Stimulated activated CD8-positive, alpha-beta memory T cell treated with anti-CD3 and anti-CD28 coated beads, Interleukin-7, amount 100 ng/mL, for 48 hours (primary cell): ENCODE results near the gene LRRC31.

Source experiments
- DNase-seq, 2 donors: peaks; one replicate each; pipeline ENCODE4 v3.0.0-alpha.2; 2020; ENCODE audit warnings: low read depth in 1 of 2; ENCODE audit errors: extremely low read depth in 1 of 2

The LRRC31 gene

GRCh38 chr3:169869484-169870220 is at the start of gene LRRC31:
Gene LRRC31, minus strand, starts transcription at chr3:169869935. Its CDS starts 128 bp downstream, at chr3:169869807.
- DNase-seq, result no peak

- DNase-seq, result no peak
These were observed 44.6 kb upstream of the LRRC31 start for GRCh38 chr3:169914321-169914720.

- no peak for DNase-seq
These were observed 43.6 kb upstream of the LRRC31 start for GRCh38 chr3:169913323-169913722.

- no peak for DNase-seq
These were observed 41.5 kb upstream of the LRRC31 start, which contains the start of gene SAMD7 for GRCh38 chr3:169911272-169911671. Gene SAMD7, plus strand, starts transcription at chr3:169911572. Its CDS starts 7,927 bp downstream, at chr3:169919499.

GRCh38 chr3:169907944-169908343 is 38.2 kb upstream of the LRRC31 start:
- no peak for DNase-seq

GRCh38 chr3:169907476-169907875 is 37.7 kb upstream of the LRRC31 start:
- DNase-seq, result no peak

GRCh38 chr3:169905404-169905803 is 35.7 kb upstream of the LRRC31 start:
- DNase-seq, result no peak

- no peak for DNase-seq
These were observed 31.7 kb upstream of the LRRC31 start for GRCh38 chr3:169901453-169901852.

GRCh38 chr3:169897284-169897683 is 27.5 kb upstream of the LRRC31 start:
- DNase-seq, result no peak

GRCh38 chr3:169895072-169895471 is 25.3 kb upstream of the LRRC31 start:
- DNase-seq, result no peak

GRCh38 chr3:169894110-169894509 is 24.4 kb upstream of the LRRC31 start:
- no peak for DNase-seq

- DNase-seq, result no peak
These were observed 22.2 kb upstream of the LRRC31 start for GRCh38 chr3:169891886-169892285.

GRCh38 chr3:169886671-169887070 is 16.9 kb upstream of the LRRC31 start:
- no peak for DNase-seq

GRCh38 chr3:169880576-169881250 is 11.0 kb upstream of the LRRC31 start:
- no peak for DNase-seq

GRCh38 chr3:169879845-169880575 is 10.3 kb upstream of the LRRC31 start:
- no peak for DNase-seq

- DNase-seq, result no peak
These were observed 9.3 kb upstream of the LRRC31 start for GRCh38 chr3:169879013-169879557.

- DNase-seq, result no peak
These were observed 1.6 kb upstream of the LRRC31 start for GRCh38 chr3:169871129-169871886.

GRCh38 chr3:169868369-169868768 is 1.4 kb downstream of the LRRC31 start:
- DNase-seq, result no peak

- no peak for DNase-seq
These were observed 2.0 kb downstream of the LRRC31 start for GRCh38 chr3:169867584-169868210.

GRCh38 chr3:169865176-169865767 is 4.5 kb downstream of the LRRC31 start:
- DNase-seq, result peak in 1 of 2 donors; percentile 37
